A549 (cell line): ENCODE results near the gene MRPL4.

Source experiments
- EHMT2 ChIP-seq: fragments of 200-600 bp; sonication (generic); IDR thresholded peaks from 2 replicates; pipeline ENCODE4 v1.6.1; 2016; ENCODE audit warnings: antibody characterized with exemption, low read depth, mild to moderate bottlenecking, moderate library complexity
- EP300 ChIP-seq, 2 experiments: fragments of >200 bp; sonication (Bioruptor Twin); formaldehyde crosslinking; IDR thresholded peaks; 2 replicates in 1 of 2; 3 replicates in 1 of 2; pipeline ENCODE4 v1.6.1; 2016 to 2017
- POLR2A ChIP-seq: IDR thresholded peaks from 2 replicates; pipeline ENCODE4 v1.6.1; 2012; ENCODE audit warnings: mild to moderate bottlenecking, low read length
- TF ChIP-seq, protein P1 (sequence below): fragments of >200 bp; sonication (Bioruptor Twin); formaldehyde crosslinking; IDR thresholded peaks from 3 replicates; pipeline ENCODE4 v1.5.1; 2016
- TF ChIP-seq, protein P2 (sequence below): fragments of 200-600 bp; sonication (generic); IDR thresholded peaks from 2 replicates; pipeline ENCODE4 v1.6.1; 2016; ENCODE audit warnings: antibody characterized with exemption, mild to moderate bottlenecking, moderate library complexity

- TF ChIP-seq EP300 (IDR thresholded peaks at IDR 0.05) (no peak), POLR2A (no peak), EHMT2 (no peak)
- TF ChIP-seq, protein P1, sequence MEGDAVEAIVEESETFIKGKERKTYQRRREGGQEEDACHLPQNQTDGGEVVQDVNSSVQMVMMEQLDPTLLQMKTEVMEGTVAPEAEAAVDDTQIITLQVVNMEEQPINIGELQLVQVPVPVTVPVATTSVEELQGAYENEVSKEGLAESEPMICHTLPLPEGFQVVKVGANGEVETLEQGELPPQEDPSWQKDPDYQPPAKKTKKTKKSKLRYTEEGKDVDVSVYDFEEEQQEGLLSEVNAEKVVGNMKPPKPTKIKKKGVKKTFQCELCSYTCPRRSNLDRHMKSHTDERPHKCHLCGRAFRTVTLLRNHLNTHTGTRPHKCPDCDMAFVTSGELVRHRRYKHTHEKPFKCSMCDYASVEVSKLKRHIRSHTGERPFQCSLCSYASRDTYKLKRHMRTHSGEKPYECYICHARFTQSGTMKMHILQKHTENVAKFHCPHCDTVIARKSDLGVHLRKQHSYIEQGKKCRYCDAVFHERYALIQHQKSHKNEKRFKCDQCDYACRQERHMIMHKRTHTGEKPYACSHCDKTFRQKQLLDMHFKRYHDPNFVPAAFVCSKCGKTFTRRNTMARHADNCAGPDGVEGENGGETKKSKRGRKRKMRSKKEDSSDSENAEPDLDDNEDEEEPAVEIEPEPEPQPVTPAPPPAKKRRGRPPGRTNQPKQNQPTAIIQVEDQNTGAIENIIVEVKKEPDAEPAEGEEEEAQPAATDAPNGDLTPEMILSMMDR, result no peak
- TF ChIP-seq, protein P2, sequence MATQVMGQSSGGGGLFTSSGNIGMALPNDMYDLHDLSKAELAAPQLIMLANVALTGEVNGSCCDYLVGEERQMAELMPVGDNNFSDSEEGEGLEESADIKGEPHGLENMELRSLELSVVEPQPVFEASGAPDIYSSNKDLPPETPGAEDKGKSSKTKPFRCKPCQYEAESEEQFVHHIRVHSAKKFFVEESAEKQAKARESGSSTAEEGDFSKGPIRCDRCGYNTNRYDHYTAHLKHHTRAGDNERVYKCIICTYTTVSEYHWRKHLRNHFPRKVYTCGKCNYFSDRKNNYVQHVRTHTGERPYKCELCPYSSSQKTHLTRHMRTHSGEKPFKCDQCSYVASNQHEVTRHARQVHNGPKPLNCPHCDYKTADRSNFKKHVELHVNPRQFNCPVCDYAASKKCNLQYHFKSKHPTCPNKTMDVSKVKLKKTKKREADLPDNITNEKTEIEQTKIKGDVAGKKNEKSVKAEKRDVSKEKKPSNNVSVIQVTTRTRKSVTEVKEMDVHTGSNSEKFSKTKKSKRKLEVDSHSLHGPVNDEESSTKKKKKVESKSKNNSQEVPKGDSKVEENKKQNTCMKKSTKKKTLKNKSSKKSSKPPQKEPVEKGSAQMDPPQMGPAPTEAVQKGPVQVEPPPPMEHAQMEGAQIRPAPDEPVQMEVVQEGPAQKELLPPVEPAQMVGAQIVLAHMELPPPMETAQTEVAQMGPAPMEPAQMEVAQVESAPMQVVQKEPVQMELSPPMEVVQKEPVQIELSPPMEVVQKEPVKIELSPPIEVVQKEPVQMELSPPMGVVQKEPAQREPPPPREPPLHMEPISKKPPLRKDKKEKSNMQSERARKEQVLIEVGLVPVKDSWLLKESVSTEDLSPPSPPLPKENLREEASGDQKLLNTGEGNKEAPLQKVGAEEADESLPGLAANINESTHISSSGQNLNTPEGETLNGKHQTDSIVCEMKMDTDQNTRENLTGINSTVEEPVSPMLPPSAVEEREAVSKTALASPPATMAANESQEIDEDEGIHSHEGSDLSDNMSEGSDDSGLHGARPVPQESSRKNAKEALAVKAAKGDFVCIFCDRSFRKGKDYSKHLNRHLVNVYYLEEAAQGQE, result no peak
These were observed 53.3 kb downstream of the MRPL4 start for GRCh38 chr19:10305139-10305806.
